HG02885 (cell line): ENCODE data around the gene STX3.
A peak's percentile ranks its signal among the peaks of the same experiment; 100 is the strongest.
"Not testable (repeated sequence)": the region's sequence is repeated elsewhere in the genome, so short reads cannot be mapped to it uniquely, and the experiment has no call there.

ENCODE experiments used
- ATAC-seq: cut with Tn5 transposase; IDR thresholded peaks from one replicate; pipeline ENCODE4 v1.9.1; 2021; ENCODE audit warnings: mild to moderate bottlenecking; ENCODE audit not compliant: unreplicated experiment, poor library complexity

Gene STX3

GRCh38 chr11:59822989-59823566, 67.9 kb downstream of the STX3 start:
- ATAC-seq: peak; percentile 96

- no peak for ATAC-seq
These were observed 74.2 kb downstream of the STX3 start for GRCh38 chr11:59829358-59829757.

- no peak for ATAC-seq
These were observed 78.4 kb downstream of the STX3 start for GRCh38 chr11:59833602-59834001.

GRCh38 chr11:59839615-59840014, 84.4 kb downstream of the STX3 start:
- no peak for ATAC-seq

GRCh38 chr11:59841514-59841913, 86.3 kb downstream of the STX3 start:
- ATAC-seq: no peak

- no peak for ATAC-seq
These were observed 87.1 kb downstream of the STX3 start for GRCh38 chr11:59842316-59842715.

DNA sequence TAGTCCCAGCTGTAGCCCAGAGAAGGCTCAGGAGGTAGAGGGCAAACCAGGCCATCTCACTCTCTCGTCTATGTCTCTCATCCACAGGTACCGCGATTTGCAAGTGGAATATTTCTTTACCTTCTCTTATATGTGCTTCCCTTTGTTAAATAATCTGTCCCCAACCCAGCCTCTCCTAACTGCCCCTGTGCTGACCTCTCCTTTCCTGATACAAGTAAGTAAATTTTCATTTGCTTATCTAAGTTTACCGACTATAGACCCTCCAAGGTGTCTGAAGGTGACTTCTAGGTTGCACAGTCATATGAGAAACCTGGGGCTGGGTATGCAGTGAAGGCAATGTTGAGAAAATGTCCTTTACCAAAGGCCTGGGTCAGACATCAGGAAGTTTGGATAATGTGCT, 90.2 kb downstream of the STX3 start, which contains the start of gene CBLIF:
Gene CBLIF (minus strand): TSS at position 101 of the 400 bp plus-strand sequence. CDS start 46 bp downstream, at position 55.
- ATAC-seq: no peak

GRCh38 chr11:59846556-59846955, 91.4 kb downstream of the STX3 start:
- ATAC-seq: no peak

DNA sequence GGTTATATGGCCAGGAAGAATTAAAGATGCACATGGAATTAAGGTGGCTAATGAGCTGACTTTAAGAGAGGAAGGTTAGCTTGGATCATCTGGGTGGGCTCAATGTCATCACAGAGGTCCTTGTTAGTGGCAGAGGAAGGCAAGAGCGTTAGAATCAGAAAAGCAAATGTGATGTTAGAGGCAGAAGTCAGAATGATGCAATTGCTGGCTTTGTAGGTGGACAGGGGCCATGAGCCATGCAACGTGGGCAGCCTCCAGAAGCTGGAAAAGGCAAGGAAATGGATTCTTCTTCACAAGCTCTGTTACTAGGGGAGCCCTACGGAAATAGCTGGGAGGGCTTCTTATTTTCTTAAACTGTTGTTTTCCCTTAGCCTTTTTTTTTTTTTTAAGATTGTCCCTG, 92.5 kb downstream of the STX3 start:
- no peak for ATAC-seq

GRCh38 chr11:59848439-59848838, 93.3 kb downstream of the STX3 start:
- ATAC-seq: not testable (repeated sequence)

DNA sequence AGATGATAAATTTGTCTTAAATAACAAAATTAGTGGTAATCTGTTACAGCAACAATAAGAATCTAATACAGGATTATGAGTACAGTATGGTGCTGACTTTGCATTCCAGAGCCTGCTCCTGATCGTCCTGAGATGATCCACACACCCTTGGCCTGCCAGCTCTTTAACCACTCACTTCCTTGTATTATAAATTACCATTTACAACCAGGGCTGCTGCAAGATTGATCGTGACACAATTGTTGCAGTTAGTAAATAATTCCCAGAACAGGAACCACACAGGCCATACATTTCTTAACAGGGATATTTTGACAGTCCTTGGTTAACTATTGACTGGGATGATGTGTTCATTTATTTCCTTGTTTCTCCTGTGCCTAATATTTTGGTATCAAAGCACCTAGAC, 94.0 kb downstream of the STX3 start:
- no peak for ATAC-seq

- not testable (repeated sequence) for ATAC-seq
These were observed 94.4 kb downstream of the STX3 start for GRCh38 chr11:59849551-59849950.

GRCh38 chr11:59851416-59851815, 96.2 kb downstream of the STX3 start:
- ATAC-seq: not testable (repeated sequence)

- no peak for ATAC-seq
These were observed 99.7 kb downstream of the STX3 start for GRCh38 chr11:59854871-59855270.
